Natural killer cell (primary cell): ENCODE data around the gene PGPEP1. TPM values are rescaled to one million over a fixed set of nuclear protein-coding genes. Genes with fewer than 3 reads are reported as not detected.

Experiments used
- ATAC-seq, 3 donors: fragments of 150-1000 bp in 2 of 3; fragments of 200-7000 bp in 1 of 3; cut with Tn5 transposase; 1 replicate in 1 of 3; 2 replicates in 2 of 3; pipeline ENCODE4 v1.10.0; 2021; ENCODE audit warnings: mild to moderate bottlenecking in 2 of 3, moderate library complexity in 2 of 3
- DNase-seq, 2 donors: peaks; one replicate each; pipeline versions ENCODE4 v3.0.0 to v3.0.0-alpha.2; 2013 to 2021; ENCODE audit warnings: mixed read lengths in 1 of 2
- H3K27ac ChIP-seq: one replicate; pipeline ENCODE4 v1.5.1; 2013; ENCODE audit warnings: mild to moderate bottlenecking, low read length
- H3K27me3 ChIP-seq: one replicate; pipeline ENCODE4 v1.6.1; 2013; ENCODE audit warnings: low read length; ENCODE audit not compliant: control insufficient read depth, insufficient read depth
- H3K36me3 ChIP-seq: one replicate; pipeline ENCODE4 v1.6.1; 2013; ENCODE audit warnings: low read length; ENCODE audit not compliant: control insufficient read depth, insufficient read depth
- H3K4me1 ChIP-seq: one replicate; pipeline ENCODE4 v1.6.1; 2013; ENCODE audit warnings: low read length; ENCODE audit not compliant: control insufficient read depth, insufficient read depth
- H3K4me3 ChIP-seq: one replicate; pipeline ENCODE4 v1.5.1; 2013; ENCODE audit warnings: low read length
- H3K9me3 ChIP-seq: one replicate; pipeline ENCODE4 v1.6.1; 2013; ENCODE audit warnings: low read length; ENCODE audit not compliant: control insufficient read depth, insufficient read depth
- H3K27ac Mint-ChIP-seq, 2 donors: one replicate each; pipeline ENCODE4 v1.8.0; 2022; ENCODE audit warnings: mild to moderate bottlenecking in 2 of 2, mixed read lengths in 2 of 2, moderate library complexity in 1 of 2
- H3K27me3 Mint-ChIP-seq, 2 donors: one replicate each; pipeline ENCODE4 v1.8.0; 2022; ENCODE audit warnings: low read depth in 2 of 2, mixed read lengths in 2 of 2
- H3K36me3 Mint-ChIP-seq: one replicate; pipeline ENCODE4 v1.8.0; 2022; ENCODE audit warnings: mixed read lengths
- H3K4me1 Mint-ChIP-seq, 2 donors: one replicate each; pipeline ENCODE4 v1.8.0; 2022; ENCODE audit warnings: mixed read lengths in 2 of 2
- H3K4me3 Mint-ChIP-seq: one replicate; pipeline ENCODE4 v1.8.0; 2022; ENCODE audit warnings: mild to moderate bottlenecking, moderate library complexity, mixed read lengths
- H3K9me3 Mint-ChIP-seq, 2 donors: one replicate each; pipeline ENCODE4 v1.8.0; 2022; ENCODE audit warnings: mixed read lengths in 2 of 2
- WGBS: methylation state at CpG from one replicate; pipeline ENCODE4 v1.1.7; 2013; ENCODE audit warnings: missing lambda C conversion rate; ENCODE audit not compliant: insufficient coverage; 5-methylcytosine and 5-hydroxymethylcytosine counted together
- intact Hi-C: fragments of 100-400 bp; cut with micrococcal nuclease; formaldehyde crosslinking; loops from one replicate; pipeline ENCODE4 v1.14.2; 2022
- total RNA-seq, 4 donors: library from RNA; stranded (reverse); fragments of 120-200 nt in 1 of 4; gene quantifications; one replicate each; pipeline versions ENCODE4 v1.2.3 to v1.2.4, GENCODE V29; 2013 to 2022
- TF ChIP-seq, protein P1 (sequence below): fragments of 200-600 bp; IDR thresholded peaks from one replicate; pipeline ENCODE4 v1.8.0; 2022; ENCODE audit warnings: antibody characterized with exemption

PGPEP1 gene
- total RNA-seq, 3 donors from 2014 or later (not counting 1 experiment from before 2014, with no cell fraction given), result 69.1 to 73.3 (median 71.0) TPM

DNA sequence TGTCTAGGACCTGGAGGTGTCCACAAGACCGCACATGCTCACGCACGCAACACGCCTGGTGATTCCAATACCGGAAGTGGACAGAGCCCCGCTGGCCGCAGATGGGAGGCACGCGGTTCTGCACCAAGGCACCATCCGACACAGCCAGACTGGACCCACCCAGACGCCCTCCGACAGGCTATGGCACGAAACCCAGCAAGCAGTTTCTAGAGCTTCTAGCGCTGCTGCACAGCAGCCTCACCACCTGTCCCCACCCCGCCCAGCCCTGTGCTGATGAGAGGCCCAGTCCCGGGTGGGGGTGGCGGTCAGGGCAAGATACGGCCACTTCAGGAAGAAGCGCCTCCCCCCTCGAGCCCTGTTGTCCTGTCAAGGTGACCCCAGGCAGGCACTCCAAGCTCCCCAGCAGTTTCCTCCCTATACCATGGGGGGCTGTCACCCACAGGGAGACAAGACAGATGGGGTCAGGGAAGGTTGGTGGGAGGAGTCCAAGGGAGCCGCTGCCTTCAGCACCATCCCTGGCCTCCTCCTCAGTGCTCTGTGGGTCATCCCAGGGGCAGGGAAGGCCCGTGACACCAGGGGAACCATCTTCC lies 28.8 kb upstream of the PGPEP1 start:
- ATAC-seq (no peak), DNase-seq (no peak)
- peaks cover 10 to 11% of the 10 kb centered on the region in 2 donors for H3K4me1 Mint-ChIP-seq
- intact Hi-C loops, result no loop called here
- no peaks in the 10 kb centered on the region for H3K27me3 Mint-ChIP-seq
- H3K4me3 Mint-ChIP-seq, result no peak overlapping the region
- 95% methylated on average over 22 of the region's 22 CpGs for WGBS
- no peaks in the 10 kb centered on the region for H3K9me3 ChIP-seq
- peaks cover 26% of the 10 kb centered on the region for H3K36me3 ChIP-seq
- H3K27ac ChIP-seq, result no peak overlapping the region
- H3K36me3 Mint-ChIP-seq, result no peaks in the 10 kb centered on the region
- no peak overlapping the region for H3K4me3 ChIP-seq
- TF ChIP-seq, protein P1, sequence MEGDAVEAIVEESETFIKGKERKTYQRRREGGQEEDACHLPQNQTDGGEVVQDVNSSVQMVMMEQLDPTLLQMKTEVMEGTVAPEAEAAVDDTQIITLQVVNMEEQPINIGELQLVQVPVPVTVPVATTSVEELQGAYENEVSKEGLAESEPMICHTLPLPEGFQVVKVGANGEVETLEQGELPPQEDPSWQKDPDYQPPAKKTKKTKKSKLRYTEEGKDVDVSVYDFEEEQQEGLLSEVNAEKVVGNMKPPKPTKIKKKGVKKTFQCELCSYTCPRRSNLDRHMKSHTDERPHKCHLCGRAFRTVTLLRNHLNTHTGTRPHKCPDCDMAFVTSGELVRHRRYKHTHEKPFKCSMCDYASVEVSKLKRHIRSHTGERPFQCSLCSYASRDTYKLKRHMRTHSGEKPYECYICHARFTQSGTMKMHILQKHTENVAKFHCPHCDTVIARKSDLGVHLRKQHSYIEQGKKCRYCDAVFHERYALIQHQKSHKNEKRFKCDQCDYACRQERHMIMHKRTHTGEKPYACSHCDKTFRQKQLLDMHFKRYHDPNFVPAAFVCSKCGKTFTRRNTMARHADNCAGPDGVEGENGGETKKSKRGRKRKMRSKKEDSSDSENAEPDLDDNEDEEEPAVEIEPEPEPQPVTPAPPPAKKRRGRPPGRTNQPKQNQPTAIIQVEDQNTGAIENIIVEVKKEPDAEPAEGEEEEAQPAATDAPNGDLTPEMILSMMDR, result no peak
- no peaks in the 10 kb centered on the region for H3K9me3 Mint-ChIP-seq
- H3K4me1 ChIP-seq, result peaks cover 29% of the 10 kb centered on the region
- H3K27me3 ChIP-seq, result no peaks in the 10 kb centered on the region
- H3K27ac Mint-ChIP-seq, result no peak overlapping the region

DNA sequence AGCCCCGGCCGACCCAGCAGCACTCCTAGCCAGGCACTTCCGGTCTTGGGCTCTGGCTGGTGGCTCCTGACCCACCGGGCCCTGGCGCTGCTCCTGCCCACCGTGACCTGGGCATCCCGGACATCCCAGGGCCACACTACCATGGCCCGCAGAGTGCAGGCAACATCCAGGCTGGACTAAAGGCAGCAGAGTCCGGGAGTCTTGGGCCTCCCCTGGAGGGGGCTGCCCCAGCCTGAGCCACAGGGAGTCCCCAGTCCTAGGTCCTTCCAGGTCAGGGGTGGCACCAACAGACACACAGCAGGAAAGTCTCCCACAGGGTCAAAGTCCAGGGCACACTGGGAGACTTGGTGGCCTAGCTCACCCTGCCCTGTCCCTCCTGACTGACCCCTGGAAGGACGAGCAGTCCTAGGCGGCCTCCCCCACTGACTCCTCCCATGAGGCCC lies 28.3 kb upstream of the PGPEP1 start:
- ATAC-seq (no peak), DNase-seq (no peak)
- Histone ChIP-seq H3K9me3 (no peaks in the 10 kb centered on the region), H3K4me3 (no peak overlapping the region), H3K36me3 (peaks cover 26% of the 10 kb centered on the region), H3K4me1 (peaks cover 30% of the 10 kb centered on the region), H3K27ac (no peak overlapping the region), H3K27me3 (no peaks in the 10 kb centered on the region)
- intact Hi-C loops, result no loop called here
- no peak overlapping the region for H3K4me3 Mint-ChIP-seq
- H3K4me1 Mint-ChIP-seq, result peaks cover 10 to 11% of the 10 kb centered on the region in 2 donors
- H3K27me3 Mint-ChIP-seq, result no peaks in the 10 kb centered on the region
- no peaks in the 10 kb centered on the region for H3K9me3 Mint-ChIP-seq
- H3K27ac Mint-ChIP-seq, result no peak overlapping the region
- H3K36me3 Mint-ChIP-seq, result no peaks in the 10 kb centered on the region
- TF ChIP-seq, protein P1, result no peak
- WGBS, result 94% methylated on average over 9 of the region's 11 CpGs

DNA sequence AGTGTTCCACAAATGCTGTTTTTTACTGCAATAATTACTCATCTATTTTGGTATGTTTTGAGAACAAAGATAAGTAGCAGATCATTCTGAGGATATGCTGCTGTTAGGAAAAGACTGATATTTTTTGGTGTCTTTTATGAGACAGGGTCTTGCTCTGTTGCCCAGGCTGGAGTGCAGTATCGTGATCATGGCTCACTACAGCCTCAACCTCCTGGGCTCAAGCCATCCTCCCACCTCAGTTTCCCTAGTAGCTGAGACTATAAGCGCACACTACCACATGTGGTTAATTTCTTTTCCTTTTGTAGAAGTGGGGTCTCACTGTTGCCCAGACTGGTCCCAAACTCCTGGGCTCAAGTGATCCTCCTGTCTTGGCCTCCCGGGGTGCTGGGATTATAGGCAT lies 27.0 kb upstream of the PGPEP1 start:
- ATAC-seq (no peak), DNase-seq (no peak)
- TF ChIP-seq, protein P1, result no peak
- Mint-ChIP-seq H3K27me3 (no peaks in the 10 kb centered on the region), H3K4me3 (no peak overlapping the region), H3K27ac (no peak overlapping the region), H3K9me3 (no peaks in the 10 kb centered on the region), H3K36me3 (no peaks in the 10 kb centered on the region), H3K4me1 (peaks cover 17 to 20% of the 10 kb centered on the region in 2 donors)
- intact Hi-C loops, result no loop called here
- no peak overlapping the region for H3K27ac ChIP-seq
- H3K9me3 ChIP-seq, result no peaks in the 10 kb centered on the region
- peaks cover 23% of the 10 kb centered on the region for H3K36me3 ChIP-seq
- H3K27me3 ChIP-seq, result no peaks in the 10 kb centered on the region
- H3K4me3 ChIP-seq, result no peak overlapping the region
- H3K4me1 ChIP-seq, result peaks cover 35% of the 10 kb centered on the region
- WGBS, result 100% methylated on average over 3 of the region's 3 CpGs
